Stimulated activated CD8-positive, alpha-beta memory T cell treated with anti-CD3 and anti-CD28 coated beads, Interleukin-4, amount 100 ng/mL, for 48 hours (primary cell): Measurements from ENCODE around the gene CRY1.
"Not testable (repeated sequence)": the region's sequence is repeated elsewhere in the genome, so short reads cannot be mapped to it uniquely, and the experiment has no call there.

Source experiments
- DNase-seq: peaks from one replicate; pipeline ENCODE4 v3.0.0-alpha.2; 2020

CRY1 gene

GRCh38 chr12:106996102-106996501 is 97.2 kb downstream of the CRY1 start:
- DNase-seq, result not testable (repeated sequence)

- no peak for DNase-seq
Measured at GRCh38 chr12:106994579-106995220, 98.6 kb downstream of the CRY1 start.

GRCh38 chr12:106987846-106988245 is 105.5 kb downstream of the CRY1 start:
- no peak for DNase-seq

- peak; percentile 84 for DNase-seq
Measured at GRCh38 chr12:106986625-106987389, 106.5 kb downstream of the CRY1 start, which contains the start of gene MTERF2. Gene MTERF2, minus strand, starts transcription at chr12:106987146. Its CDS starts 8,432 bp downstream, at chr12:106978714.

- DNase-seq, result no peak
Measured at GRCh38 chr12:106986135-106986534, 107.2 kb downstream of the CRY1 start.

GRCh38 chr12:106985479-106985878 is 107.9 kb downstream of the CRY1 start:
- DNase-seq, result no peak

GRCh38 chr12:106984588-106985137 is 108.7 kb downstream of the CRY1 start:
- no peak for DNase-seq

GRCh38 chr12:106982229-106982628 is 111.1 kb downstream of the CRY1 start:
- no peak for DNase-seq

- DNase-seq, result no peak
Measured at GRCh38 chr12:106981788-106982187, 111.6 kb downstream of the CRY1 start.

GRCh38 chr12:106980944-106981343 is 112.4 kb downstream of the CRY1 start:
- no peak for DNase-seq

- no peak for DNase-seq
Measured at GRCh38 chr12:106978035-106978800, 115.1 kb downstream of the CRY1 start.

GRCh38 chr12:106976668-106977067 is 116.7 kb downstream of the CRY1 start:
- no peak for DNase-seq

GRCh38 chr12:106975993-106976658 is 117.2 kb downstream of the CRY1 start:
- no peak for DNase-seq

- DNase-seq, result no peak
Measured at GRCh38 chr12:106975098-106975497, 118.3 kb downstream of the CRY1 start.

- no peak for DNase-seq
Measured at GRCh38 chr12:106974511-106974910, 118.8 kb downstream of the CRY1 start.

GRCh38 chr12:106973545-106973944 is 119.8 kb downstream of the CRY1 start:
- no peak for DNase-seq

GRCh38 chr12:106971065-106971464 is 122.3 kb downstream of the CRY1 start:
- DNase-seq, result no peak

GRCh38 chr12:106964526-106964925 is 128.8 kb downstream of the CRY1 start:
- no peak for DNase-seq

GRCh38 chr12:106962286-106962685 is 131.1 kb downstream of the CRY1 start:
- no peak for DNase-seq

- no peak for DNase-seq
Measured at GRCh38 chr12:106960443-106960842, 132.9 kb downstream of the CRY1 start.

GRCh38 chr12:106957583-106957982 is 135.8 kb downstream of the CRY1 start:
- no peak for DNase-seq

- DNase-seq, result peak; percentile 73
Measured at GRCh38 chr12:106956048-106956578, 137.2 kb downstream of the CRY1 start.
